IMR-90 (cell line): ENCODE measurements around the gene GRHL3. TPM values are rescaled to one million over a fixed set of nuclear protein-coding genes. Genes with fewer than 3 reads are reported as not detected.
A peak's percentile ranks its signal among the peaks of the same experiment; 100 is the strongest.

Source experiments
- ATAC-seq: fragments of 200-7000 bp; cut with Tn5 transposase; 2 replicates; pipeline ENCODE4 v1.9.1; 2020; ENCODE audit warnings: low read depth, mild to moderate bottlenecking, moderate library complexity
- BruUV-seq: library from RNA; stranded (reverse); fragments of 400-500 nt; replicated peaks from 2 replicates; lab custom pipeline; 2021; lab: Mats Ljungman, UMichigan
- CTCF ChIA-PET: fragments of 300-600 bp; formaldehyde crosslinking; extraction: SDS; loops from one replicate; lab custom pipeline; 2021; ENCODE audit warnings: antibody characterized with exemption; lab: Yijun Ruan, JAX
- POLR2A ChIA-PET: fragments of 300-600 bp; sonication (Branson Sonifier 250); formaldehyde crosslinking; loops from one replicate; lab custom pipeline; 2022; ENCODE audit warnings: antibody characterized with exemption; ENCODE audit not compliant: unreplicated experiment; lab: Charles Lee
- DNase-seq: peaks from one replicate; pipeline ENCODE4 v3.0.0; 2013
- H2AFZ ChIP-seq: replicated peaks from 2 replicates; pipeline ENCODE3; 2013; ENCODE audit warnings: low read length, mild to moderate bottlenecking; ENCODE audit not compliant: poor library complexity
- H2AK5ac ChIP-seq: 2 replicates; pipeline ENCODE4 v1.6.1; 2013; ENCODE audit warnings: low read depth, low read length, inconsistent platforms
- H2AK9ac ChIP-seq: replicated peaks from 2 replicates; pipeline ENCODE3; 2013; ENCODE audit warnings: mild to moderate bottlenecking, low read depth, low read length, moderate library complexity; ENCODE audit not compliant: poor library complexity
- H2BK120ac ChIP-seq: 2 replicates; pipeline ENCODE4 v1.6.1; 2013; ENCODE audit warnings: low read depth, low read length, inconsistent platforms
- H2BK15ac ChIP-seq: 3 replicates; pipeline ENCODE4 v1.6.1; 2013; ENCODE audit warnings: low read depth, low read length, inconsistent platforms
- H2BK20ac ChIP-seq: 2 replicates; pipeline ENCODE4 v1.6.1; 2013; ENCODE audit warnings: low read depth, mild to moderate bottlenecking, inconsistent platforms, low read length, moderate library complexity
- H2BK5ac ChIP-seq: 2 replicates; pipeline ENCODE4 v1.6.1; 2013; ENCODE audit warnings: mild to moderate bottlenecking, low read depth, low read length, inconsistent platforms; ENCODE audit not compliant: poor library complexity, severe bottlenecking
- H3K14ac ChIP-seq: replicated peaks from 2 replicates; pipeline ENCODE4 v1.6.1; 2013; ENCODE audit warnings: low read depth, low read length, inconsistent platforms
- H3K18ac ChIP-seq: 2 replicates; pipeline ENCODE4 v1.6.1; 2013; ENCODE audit warnings: low read depth, low read length, control low read depth
- H3K23ac ChIP-seq: 2 replicates; pipeline ENCODE4 v1.6.1; 2013; ENCODE audit warnings: low read depth, low read length, inconsistent platforms
- H3K27ac ChIP-seq: 2 replicates; pipeline ENCODE4 v1.5.1; 2013; ENCODE audit warnings: mild to moderate bottlenecking, control low read depth, low read length; ENCODE audit not compliant: insufficient read depth
- H3K27me3 ChIP-seq: 2 replicates; pipeline ENCODE4 v1.6.1; 2013; ENCODE audit warnings: low read length; ENCODE audit not compliant: control insufficient read depth, insufficient read depth
- H3K36me3 ChIP-seq: 2 replicates; pipeline ENCODE4 v1.6.1; 2013; ENCODE audit warnings: low read length, mixed read lengths; ENCODE audit not compliant: control insufficient read depth, insufficient read depth
- H3K4ac ChIP-seq: 2 replicates; pipeline ENCODE4 v1.6.1; 2013; ENCODE audit warnings: low read depth, low read length, inconsistent platforms
- H3K4me1 ChIP-seq: 2 replicates; pipeline ENCODE4 v1.6.1; 2013; ENCODE audit warnings: low read length, mixed read lengths; ENCODE audit not compliant: control insufficient read depth, insufficient read depth
- H3K4me2 ChIP-seq: 2 replicates; pipeline ENCODE4 v1.6.1; 2013; ENCODE audit warnings: low read depth, mild to moderate bottlenecking, control low read depth, low read length, moderate library complexity
- H3K4me3 ChIP-seq: 2 replicates; pipeline ENCODE4 v1.5.1; 2013; ENCODE audit warnings: low read depth, mild to moderate bottlenecking, control low read depth, low read length, moderate library complexity; ENCODE audit not compliant: insufficient read depth
- H3K56ac ChIP-seq: 2 replicates; pipeline ENCODE4 v1.6.1; 2013; ENCODE audit warnings: low read length, inconsistent platforms; ENCODE audit not compliant: insufficient read depth; ENCODE audit errors: extremely low read depth
- H3K79me1 ChIP-seq, 2 experiments: 2 replicates each; pipeline ENCODE4 v1.6.1; 2013; ENCODE audit warnings: low read length in 2 of 2, inconsistent platforms in 1 of 2, low read depth in 1 of 2
- H3K9ac ChIP-seq: 2 replicates; pipeline ENCODE4 v1.6.1; 2013; ENCODE audit warnings: low read depth, low read length, control low read depth
- H3K9me1 ChIP-seq: 2 replicates; pipeline ENCODE4 v1.6.1; 2013; ENCODE audit warnings: low read length, inconsistent platforms; ENCODE audit not compliant: insufficient read depth
- H3K9me3 ChIP-seq: 2 replicates; pipeline ENCODE4 v1.6.1; 2013; ENCODE audit warnings: low read length; ENCODE audit not compliant: control insufficient read depth, insufficient read depth
- H4K20me1 ChIP-seq: 2 replicates; pipeline ENCODE4 v1.6.1; 2013; ENCODE audit warnings: low read length, inconsistent platforms; ENCODE audit not compliant: insufficient read depth
- H4K5ac ChIP-seq: 2 replicates; pipeline ENCODE4 v1.6.1; 2013; ENCODE audit warnings: mild to moderate bottlenecking, low read depth, low read length, control low read depth
- H4K8ac ChIP-seq, 2 experiments: 2 replicates each; pipeline ENCODE4 v1.6.1; 2013; ENCODE audit warnings: low read depth in 2 of 2, low read length in 2 of 2, control low read depth in 1 of 2, inconsistent platforms in 1 of 2
- H4K91ac ChIP-seq: 2 replicates; pipeline ENCODE4 v1.6.1; 2013; ENCODE audit warnings: low read depth, low read length, inconsistent platforms; ENCODE audit not compliant: insufficient read depth
- BHLHE40 ChIP-seq: fragments of 150-350 bp; IDR thresholded peaks from 2 replicates; pipeline ENCODE4 v1.6.1; 2016; ENCODE audit warnings: mild to moderate bottlenecking, low read depth, low read length
- CEBPB ChIP-seq: IDR thresholded peaks from 2 replicates; pipeline ENCODE4 v1.6.1; 2012; ENCODE audit warnings: low read depth, low read length, improper control_type of control experiment
- CHD1 ChIP-seq: IDR thresholded peaks from 2 replicates; pipeline ENCODE4 v1.6.1; 2012; ENCODE audit warnings: low read depth, low read length, improper control_type of control experiment
- CTCF ChIP-seq: conservative IDR thresholded peaks from 2 replicates; pipeline ENCODE4 v1.5.1; 2012; ENCODE audit warnings: mild to moderate bottlenecking, low read depth, low read length, improper control_type of control experiment
- FOS ChIP-seq: fragments of 150-350 bp; IDR thresholded peaks from 2 replicates; pipeline ENCODE4 v1.6.1; 2016; ENCODE audit warnings: low read depth, low read length
- MAFK ChIP-seq: IDR thresholded peaks from 2 replicates; pipeline ENCODE4 v1.6.1; 2012; ENCODE audit warnings: low read depth, low read length, improper control_type of control experiment
- MAZ ChIP-seq: IDR thresholded peaks from 2 replicates; pipeline ENCODE4 v1.6.1; 2012; ENCODE audit warnings: low read depth, mild to moderate bottlenecking, low read length, improper control_type of control experiment, moderate library complexity, borderline replicate concordance
- MXI1 ChIP-seq: IDR thresholded peaks from 2 replicates; pipeline ENCODE4 v1.6.1; 2012; ENCODE audit warnings: low read depth, mild to moderate bottlenecking, low read length, moderate library complexity, borderline replicate concordance
- NFE2L2 ChIP-seq: fragments of 150-350 bp; IDR thresholded peaks from 2 replicates; pipeline ENCODE4 v1.6.1; 2016; ENCODE audit warnings: low read depth, mild to moderate bottlenecking, low read length
- POLR2A ChIP-seq: IDR thresholded peaks from 2 replicates; pipeline ENCODE4 v1.6.1; 2012; ENCODE audit warnings: mild to moderate bottlenecking, low read depth, low read length
- RAD21 ChIP-seq: IDR thresholded peaks from 2 replicates; pipeline ENCODE4 v1.6.1; 2012; ENCODE audit warnings: low read length, improper control_type of control experiment
- RCOR1 ChIP-seq: IDR thresholded peaks from 2 replicates; pipeline ENCODE4 v1.6.1; 2012; ENCODE audit warnings: mild to moderate bottlenecking, low read length, improper control_type of control experiment; ENCODE audit not compliant: insufficient replicate concordance
- RFX5 ChIP-seq: IDR thresholded peaks from 2 replicates; pipeline ENCODE4 v1.8.0; 2012; ENCODE audit warnings: low read depth, mild to moderate bottlenecking, low read length, moderate library complexity
- SMC3 ChIP-seq: fragments of 150-350 bp; IDR thresholded peaks from 2 replicates; pipeline ENCODE4 v1.6.1; 2016; ENCODE audit warnings: low read depth, mild to moderate bottlenecking, antibody characterized with exemption, low read length, moderate library complexity
- USF2 ChIP-seq: fragments of 150-350 bp; IDR thresholded peaks from 2 replicates; pipeline ENCODE4 v1.6.1; 2017; ENCODE audit warnings: mild to moderate bottlenecking, antibody characterized with exemption, low read length, low read depth
- WGBS, 2 experiments: methylation state at CpG; one replicate each; pipeline versions ENCODE4 v1.1.5 to v1.1.7; 2013; ENCODE audit warnings: missing lambda C conversion rate in 2 of 2; ENCODE audit not compliant: insufficient read length in 1 of 2; ENCODE audit errors: extremely low coverage in 2 of 2; 5-methylcytosine and 5-hydroxymethylcytosine counted together
- dilution Hi-C: fragments of 300-500 bp; cut with HindIII; formaldehyde crosslinking; loops from one replicate; pipeline ENCODE4 v1.14.3; 2018; ENCODE audit warnings: low sequenced_read_pairs; ENCODE audit not compliant: unreplicated experiment
- in situ Hi-C: fragments of 300-500 bp; cut with MboI; formaldehyde crosslinking; loops from 3 replicates; pipeline ENCODE4 v1.14.3; 2019; ENCODE audit warnings: low sequenced_read_pairs, inconsistent platforms, mixed read lengths
- intact Hi-C: fragments of 100-400 bp; cut with micrococcal nuclease; formaldehyde crosslinking; loops from 2 replicates; pipeline ENCODE4 v1.10.0; 2022
- polyA plus RNA-seq, 3 experiments: library from polyadenylated mRNA; depleted of rRNA; stranded (reverse); fragments of >200 nt; gene quantifications; 2 replicates each; pipeline ENCODE4 v1.2.3, GENCODE V29; 2012; ENCODE audit warnings: low replicate concordance in 1 of 3
- total RNA-seq: library from RNA; depleted of rRNA; stranded (reverse); fragments of >200 nt; gene quantifications from 2 replicates; pipeline ENCODE4 v1.2.3, GENCODE V29; 2012
- TF ChIP-seq, protein P1 (sequence below): fragments of 150-350 bp; IDR thresholded peaks from 2 replicates; pipeline ENCODE4 v1.6.1; 2016; ENCODE audit warnings: low read depth, mild to moderate bottlenecking, low read length, moderate library complexity, borderline replicate concordance

GRHL3 gene
- total and polyA plus RNA-seq, 2 of the 4 experiments (the other 2 are of a cell fraction), result not detected

GRCh38 chr1:24309762-24310485 lies 9.2 kb upstream of the GRHL3 start:
- 71% methylated on average over 1 of the region's 4 CpGs; no CpG with 5 or more reads in 1 of the 2 experiments for WGBS, 2 experiments
- no TSS peak for BruUV-seq
- H3K9me1 ChIP-seq, result no peaks in the 10 kb centered on the region
- peaks cover 36% of the 10 kb centered on the region for H3K27me3 ChIP-seq
- H3K56ac ChIP-seq, result no peak overlapping the region
- H3K18ac ChIP-seq, result no peak overlapping the region
- POLR2A ChIA-PET, result no interaction called here
- no peak overlapping the region for H2BK5ac ChIP-seq
- no peak overlapping the region for H3K27ac ChIP-seq
- H3K23ac ChIP-seq, result no peak overlapping the region
- H3K14ac ChIP-seq, result no peak overlapping the region
- no peak overlapping the region for H4K8ac ChIP-seq
- no peaks in the 10 kb centered on the region for H3K9me3 ChIP-seq
- DNase-seq (peak; percentile 33), ATAC-seq (no peak; the same call in 1 of the 2 replicates)
- no peaks in the 10 kb centered on the region for H3K4me1 ChIP-seq
- H2AFZ ChIP-seq, result no peak overlapping the region
- intact Hi-C loops, result loop anchor here (5.0 kb wide), 1 partner anchor 108 kb away; no protein-coding TSS in a partner anchor
- no peaks in the 10 kb centered on the region for H3K36me3 ChIP-seq
- H4K5ac ChIP-seq, result no peak overlapping the region
- H2BK120ac ChIP-seq, result no peak overlapping the region
- H2BK15ac ChIP-seq, result no peak overlapping the region
- no peak overlapping the region for H3K4ac ChIP-seq
- no peak overlapping the region for H2BK20ac ChIP-seq
- no peak overlapping the region for H2AK9ac ChIP-seq
- no peak overlapping the region for H3K4me2 ChIP-seq
- dilution Hi-C loops, result no loop called here
- no peak overlapping the region for H4K91ac ChIP-seq
- in situ Hi-C loops, result no loop called here
- no peak overlapping the region for H2AK5ac ChIP-seq
- H3K79me1 ChIP-seq, result no peaks in the 10 kb centered on the region
- H3K9ac ChIP-seq, result no peak overlapping the region
- H4K20me1 ChIP-seq, result no peaks in the 10 kb centered on the region
- no peak overlapping the region for H3K4me3 ChIP-seq
- TF ChIP-seq RCOR1 (no peak), CEBPB (no peak), POLR2A (no peak), USF2 (no peak), RAD21 (no peak), MAZ (no peak), RFX5 (no peak), FOS (no peak), MAFK (no peak), CHD1 (no peak), BHLHE40 (no peak), SMC3 (no peak), NFE2L2 (no peak), CTCF (no peak), MXI1 (no peak)
- TF ChIP-seq, protein P1, sequence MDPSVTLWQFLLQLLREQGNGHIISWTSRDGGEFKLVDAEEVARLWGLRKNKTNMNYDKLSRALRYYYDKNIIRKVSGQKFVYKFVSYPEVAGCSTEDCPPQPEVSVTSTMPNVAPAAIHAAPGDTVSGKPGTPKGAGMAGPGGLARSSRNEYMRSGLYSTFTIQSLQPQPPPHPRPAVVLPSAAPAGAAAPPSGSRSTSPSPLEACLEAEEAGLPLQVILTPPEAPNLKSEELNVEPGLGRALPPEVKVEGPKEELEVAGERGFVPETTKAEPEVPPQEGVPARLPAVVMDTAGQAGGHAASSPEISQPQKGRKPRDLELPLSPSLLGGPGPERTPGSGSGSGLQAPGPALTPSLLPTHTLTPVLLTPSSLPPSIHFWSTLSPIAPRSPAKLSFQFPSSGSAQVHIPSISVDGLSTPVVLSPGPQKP, result no peak
- CTCF ChIA-PET, result no interaction called here
